A673 (cell line): ENCODE results near the gene GSDME. TPM values are rescaled to one million over a fixed set of nuclear protein-coding genes. Genes with fewer than 3 reads are reported as not detected.

Experiments used
- BruUV-seq: library from RNA; stranded (reverse); fragments of 400-500 nt; replicated peaks from 2 replicates; lab custom pipeline; 2021; lab: Mats Ljungman, UMichigan
- CTCF ChIA-PET: fragments of 300-600 bp; sonication (Branson Sonifier 250); formaldehyde crosslinking; loops from one replicate; lab custom pipeline; 2022; ENCODE audit warnings: antibody characterized with exemption; lab: Charles Lee
- POLR2A ChIA-PET: fragments of 300-600 bp; sonication (Branson Sonifier 250); formaldehyde crosslinking; loops from one replicate; lab custom pipeline; 2022; ENCODE audit warnings: antibody characterized with exemption; ENCODE audit not compliant: low non-redundant PET; lab: Charles Lee
- DNase-seq: peaks from one replicate; pipeline ENCODE4 v3.0.0-alpha.2; 2015; ENCODE audit warnings: low spot score
- H3K27ac ChIP-seq: fragments of 200-600 bp; sonication (generic); 2 replicates; pipeline ENCODE4 v1.5.1; 2016; ENCODE audit warnings: mixed run types, low read depth, mild to moderate bottlenecking, mixed read lengths, antibody characterized with exemption, low read length; ENCODE audit not compliant: poor library complexity, severe bottlenecking
- H3K27me3 ChIP-seq: fragments of 200-600 bp; sonication (generic); replicated peaks from 2 replicates; pipeline ENCODE4 v1.6.1; 2017; ENCODE audit warnings: mixed run types, low read depth, mild to moderate bottlenecking, mixed read lengths, antibody characterized with exemption, low read length; ENCODE audit not compliant: insufficient read depth, poor library complexity
- H3K36me3 ChIP-seq: fragments of 200-600 bp; sonication (generic); 2 replicates; pipeline ENCODE4 v1.6.1; 2016; ENCODE audit warnings: mixed run types, mild to moderate bottlenecking, mixed read lengths, antibody characterized with exemption, low read length; ENCODE audit not compliant: insufficient read depth, poor library complexity, severe bottlenecking
- H3K4me1 ChIP-seq: fragments of 200-600 bp; sonication (generic); 2 replicates; pipeline ENCODE4 v1.6.1; 2017; ENCODE audit warnings: mixed run types, mild to moderate bottlenecking, mixed read lengths, antibody characterized with exemption, low read length; ENCODE audit not compliant: insufficient read depth, poor library complexity, severe bottlenecking
- H3K4me3 ChIP-seq: fragments of 200-600 bp; sonication (generic); 2 replicates; pipeline ENCODE4 v1.5.1; 2016; ENCODE audit warnings: low read depth, mixed run types, mild to moderate bottlenecking, mixed read lengths, low read length; ENCODE audit not compliant: poor library complexity, severe bottlenecking
- H3K9me3 ChIP-seq: fragments of 200-600 bp; sonication (generic); 2 replicates; pipeline ENCODE4 v1.6.1; 2016; ENCODE audit warnings: mixed run types, low read depth, mild to moderate bottlenecking, mixed read lengths, antibody characterized with exemption, low read length; ENCODE audit not compliant: poor library complexity, severe bottlenecking
- EZH2 ChIP-seq: fragments of 200-600 bp; sonication (generic); IDR thresholded peaks from 2 replicates; pipeline ENCODE4 v1.6.1; 2017; ENCODE audit warnings: borderline replicate concordance, low read depth, mild to moderate bottlenecking, mixed read lengths, antibody characterized with exemption, low read length; ENCODE audit not compliant: poor library complexity, severe bottlenecking
- intact Hi-C: fragments of 100-400 bp; cut with micrococcal nuclease; formaldehyde crosslinking; loops from one replicate; pipeline ENCODE4 v1.10.0; 2022; ENCODE audit not compliant: unreplicated experiment
- total RNA-seq: library from RNA; stranded (reverse); gene quantifications from 2 replicates; pipeline ENCODE4 v1.2.3, GENCODE V29; 2021
- TF ChIP-seq, protein P1 (sequence below): fragments of 300-800, 200-600 bp; sonication (generic); conservative IDR thresholded peaks from 2 replicates; pipeline ENCODE4 v1.5.1; 2017; ENCODE audit warnings: low read depth, mild to moderate bottlenecking, antibody characterized with exemption, low read length, moderate library complexity, mixed read lengths

GSDME gene
- total RNA-seq, 1 experiment from 2014 or later: 0.77 TPM

- no peak overlapping the region for H3K4me3 ChIP-seq
- no TSS peak for BruUV-seq
- intact Hi-C loops: loop anchor here (10.0 kb wide), 1 partner anchor 864 kb away; no protein-coding TSS in a partner anchor
- no peaks in the 10 kb centered on the region for H3K27me3 ChIP-seq
- DNase-seq: no peak
- TF ChIP-seq EZH2: no peak
- TF ChIP-seq, protein P1, sequence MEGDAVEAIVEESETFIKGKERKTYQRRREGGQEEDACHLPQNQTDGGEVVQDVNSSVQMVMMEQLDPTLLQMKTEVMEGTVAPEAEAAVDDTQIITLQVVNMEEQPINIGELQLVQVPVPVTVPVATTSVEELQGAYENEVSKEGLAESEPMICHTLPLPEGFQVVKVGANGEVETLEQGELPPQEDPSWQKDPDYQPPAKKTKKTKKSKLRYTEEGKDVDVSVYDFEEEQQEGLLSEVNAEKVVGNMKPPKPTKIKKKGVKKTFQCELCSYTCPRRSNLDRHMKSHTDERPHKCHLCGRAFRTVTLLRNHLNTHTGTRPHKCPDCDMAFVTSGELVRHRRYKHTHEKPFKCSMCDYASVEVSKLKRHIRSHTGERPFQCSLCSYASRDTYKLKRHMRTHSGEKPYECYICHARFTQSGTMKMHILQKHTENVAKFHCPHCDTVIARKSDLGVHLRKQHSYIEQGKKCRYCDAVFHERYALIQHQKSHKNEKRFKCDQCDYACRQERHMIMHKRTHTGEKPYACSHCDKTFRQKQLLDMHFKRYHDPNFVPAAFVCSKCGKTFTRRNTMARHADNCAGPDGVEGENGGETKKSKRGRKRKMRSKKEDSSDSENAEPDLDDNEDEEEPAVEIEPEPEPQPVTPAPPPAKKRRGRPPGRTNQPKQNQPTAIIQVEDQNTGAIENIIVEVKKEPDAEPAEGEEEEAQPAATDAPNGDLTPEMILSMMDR: no peak
- ChIA-PET POLR2A (no interaction called here), CTCF (no interaction called here)
- H3K36me3 ChIP-seq: no peaks in the 10 kb centered on the region
- H3K9me3 ChIP-seq: no peaks in the 10 kb centered on the region
- peaks cover 9% of the 10 kb centered on the region for H3K4me1 ChIP-seq
- H3K27ac ChIP-seq: no peak overlapping the region
These were observed 28.5 kb downstream of the GSDME start for GRCh38 chr7:24728503-24729364.

- H3K27me3 ChIP-seq: no peaks in the 10 kb centered on the region
- intact Hi-C loops: loop anchor here (10.0 kb wide), 1 partner anchor 863 kb away; no protein-coding TSS in a partner anchor
- ChIA-PET POLR2A (no interaction called here), CTCF (no interaction called here)
- DNase-seq: no peak
- H3K4me3 ChIP-seq: no peak overlapping the region
- no peaks in the 10 kb centered on the region for H3K36me3 ChIP-seq
- peaks cover 9% of the 10 kb centered on the region for H3K4me1 ChIP-seq
- no peak for TF ChIP-seq EZH2
- TF ChIP-seq, protein P1: no peak
- no TSS peak for BruUV-seq
- H3K9me3 ChIP-seq: no peaks in the 10 kb centered on the region
- no peak overlapping the region for H3K27ac ChIP-seq
These were observed 29.2 kb downstream of the GSDME start for GRCh38 chr7:24728121-24728500.

DNA sequence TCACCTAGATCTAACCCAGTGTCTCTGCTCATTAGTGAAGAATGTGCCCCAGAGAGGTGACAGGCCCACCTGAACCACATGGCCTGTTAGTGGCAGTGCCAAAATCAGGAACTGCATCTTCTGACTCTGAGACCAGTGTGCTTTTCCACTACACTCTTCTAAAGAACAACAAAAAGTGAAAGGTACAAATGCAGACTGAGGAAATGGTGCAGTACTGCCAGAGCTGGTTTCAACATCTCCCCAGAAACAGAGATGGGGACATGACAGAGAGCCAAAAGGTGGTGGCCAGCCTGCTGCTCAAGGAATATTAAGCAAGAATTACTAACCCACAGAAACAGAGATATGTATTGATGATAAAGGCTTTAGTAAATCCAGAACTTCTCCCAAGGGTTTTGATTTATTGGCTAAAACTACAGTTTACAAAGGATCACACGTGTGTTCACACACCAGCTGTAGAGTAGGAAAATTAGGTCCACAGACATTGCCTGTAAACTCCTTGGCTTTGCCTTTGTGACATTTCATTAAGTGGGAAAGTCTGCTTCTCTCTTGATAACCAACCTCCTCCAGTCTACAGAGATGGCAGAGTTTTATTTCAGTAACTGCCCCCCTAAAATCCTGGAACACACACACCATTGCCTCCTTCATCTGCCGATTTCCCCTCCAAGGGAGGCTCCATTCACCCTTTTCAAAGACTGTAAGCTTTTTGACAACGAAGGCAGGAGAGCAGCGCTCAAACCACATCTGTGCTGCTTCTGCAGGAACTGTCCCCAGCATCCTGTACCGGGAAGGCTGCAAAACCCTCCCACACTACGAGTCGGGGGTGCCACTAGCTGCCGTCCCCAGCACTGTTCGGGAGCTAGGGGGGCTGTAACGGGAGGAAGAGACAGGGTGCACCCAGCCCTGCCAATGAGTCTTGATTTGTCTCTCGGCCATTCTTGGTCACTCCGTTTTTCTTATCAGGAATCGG lies 29.8 kb downstream of the GSDME start:
- intact Hi-C loops: loop anchor here (10.0 kb wide), 1 partner anchor 863 kb away; no protein-coding TSS in a partner anchor
- H3K36me3 ChIP-seq: no peaks in the 10 kb centered on the region
- no peak overlapping the region for H3K4me3 ChIP-seq
- no peaks in the 10 kb centered on the region for H3K9me3 ChIP-seq
- CTCF ChIA-PET: no interaction called here
- POLR2A ChIA-PET: no interaction called here
- H3K27me3 ChIP-seq: no peaks in the 10 kb centered on the region
- no peak for DNase-seq
- H3K4me1 ChIP-seq: peaks cover 9% of the 10 kb centered on the region
- no TSS peak for BruUV-seq
- TF ChIP-seq EZH2: no peak
- TF ChIP-seq, protein P1: no peak
- no peak overlapping the region for H3K27ac ChIP-seq
